Gastrocnemius medialis (tissue), 4 donors: ENCODE data around the gene ZNF396. TPM values are rescaled to one million over a fixed set of nuclear protein-coding genes. Genes with fewer than 3 reads are reported as not detected.

Experiments used
- ATAC-seq, 2 donors: fragments of 150-250 bp; one replicate each; pipeline ENCODE4 v1.9.1; 2016
- DNase-seq, 2 donors: peaks; one replicate each; pipeline ENCODE4 v3.0.0-alpha.2; 2019
- H3K27ac ChIP-seq, 4 donors: fragments of 200-600 bp; sonication (generic); 1 replicate in 1 of 4; 2 replicates in 3 of 4; pipeline ENCODE4 v1.5.1; 2016 to 2018; ENCODE audit warnings: mild to moderate bottlenecking in 2 of 4, moderate library complexity in 1 of 4
- H3K27me3 ChIP-seq, 3 donors: fragments of 200-600 bp; sonication (generic) in 2 of 3; 1 replicate in 1 of 3; 2 replicates in 2 of 3; pipeline versions ENCODE4 v1.5.1 to v1.6.0; 2016 to 2019; ENCODE audit warnings: mild to moderate bottlenecking in 1 of 3, moderate library complexity in 1 of 3
- H3K36me3 ChIP-seq, 2 donors: fragments of 200-600 bp; sonication (generic) in 1 of 2; one replicate each; pipeline ENCODE4 v1.5.1; 2017 to 2018
- H3K4me1 ChIP-seq, 2 donors: fragments of 200-600 bp; sonication (generic) in 1 of 2; one replicate each; pipeline ENCODE4 v1.5.1; 2016 to 2017; ENCODE audit warnings: mild to moderate bottlenecking in 2 of 2
- H3K4me3 ChIP-seq, 4 donors: fragments of 200-600 bp; sonication (generic) in 3 of 4; 1 replicate in 1 of 4; 2 replicates in 3 of 4; pipeline ENCODE4 v1.5.1; 2016 to 2019; ENCODE audit warnings: mild to moderate bottlenecking in 2 of 4
- H3K9me3 ChIP-seq, 3 donors: fragments of 200-600 bp; sonication (generic) in 2 of 3; 1 replicate in 1 of 3; 2 replicates in 2 of 3; pipeline ENCODE4 v1.5.1; 2016 to 2019
- POLR2A ChIP-seq, 2 donors: fragments of 450-650 bp; IDR thresholded peaks; one replicate each; pipeline ENCODE4 v1.6.1; 2017; ENCODE audit warnings: antibody characterized with exemption in 2 of 2, mild to moderate bottlenecking in 2 of 2, moderate library complexity in 2 of 2
- in situ Hi-C, 4 donors: fragments of 200-750 bp; cut with MboI; loops; one replicate each; pipeline versions ENCODE4 v1.15.0 to v1.8.0; 2017; ENCODE audit warnings: low sequenced_read_pairs in 4 of 4
- intact Hi-C: fragments of 100-400 bp; cut with DNase I; formaldehyde crosslinking; loops from one replicate; pipeline ENCODE4 v1.15.1; 2023; ENCODE audit warnings: low total_unique reads
- total RNA-seq, 4 donors: library from RNA; depleted of rRNA; stranded (reverse); fragments of >200 nt; gene quantifications; one replicate each; pipeline versions ENCODE4 v1.1.0 to v1.2.3, GENCODE V29; 2016
- TF ChIP-seq, protein P1 (sequence below), 5 experiments: fragments of 450-650 bp in 3 of 5; fragments of 200-600 bp in 2 of 5; sonication (generic) in 2 of 5; IDR thresholded peaks in 4 of 5; conservative IDR thresholded peaks in 1 of 5; 1 replicate in 4 of 5; 2 replicates in 1 of 5; pipeline ENCODE4 v1.5.1; 2016 to 2019; ENCODE audit warnings: antibody characterized with exemption in 5 of 5, mild to moderate bottlenecking in 3 of 5, moderate library complexity in 3 of 5

Gene ZNF396
- total RNA-seq, 4 donors from 2014 or later: 0.29 to 0.92 (median 0.63) TPM

DNA sequence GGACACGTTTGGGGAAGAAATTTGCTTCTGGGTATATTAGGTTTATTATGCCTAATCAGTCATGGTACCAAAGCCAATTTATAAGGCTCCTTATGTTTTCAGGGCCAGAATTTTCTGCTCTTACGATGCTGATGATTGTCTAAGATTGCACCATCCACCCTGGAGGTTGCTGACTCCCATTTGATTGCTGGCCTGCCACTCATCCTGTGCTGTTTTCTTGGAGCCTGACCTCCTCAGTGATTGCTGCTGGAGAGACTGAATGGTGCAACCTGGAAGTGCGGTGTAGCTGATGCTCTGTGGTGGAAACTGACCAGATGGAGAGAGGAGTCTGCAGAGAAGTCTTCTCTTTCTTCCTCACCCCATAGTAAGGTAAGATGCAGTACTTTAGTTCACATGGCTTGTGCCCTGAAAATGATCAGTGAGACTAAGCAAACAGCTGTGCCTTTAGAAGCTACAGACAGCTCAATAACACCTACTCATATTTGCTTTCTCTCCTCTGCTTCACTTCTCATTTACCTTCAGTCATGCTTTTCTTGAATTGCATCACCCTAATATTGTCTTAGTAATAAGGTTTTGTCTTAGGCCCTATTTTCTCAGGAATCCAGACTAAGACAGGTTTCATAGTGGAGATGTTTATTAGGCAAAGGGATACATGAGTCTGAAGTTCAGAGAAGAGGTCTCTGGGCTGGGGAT lies 50.3 kb downstream of the ZNF396 start:
- DNase-seq (no peak), ATAC-seq (no peak)
- TF ChIP-seq, protein P1, sequence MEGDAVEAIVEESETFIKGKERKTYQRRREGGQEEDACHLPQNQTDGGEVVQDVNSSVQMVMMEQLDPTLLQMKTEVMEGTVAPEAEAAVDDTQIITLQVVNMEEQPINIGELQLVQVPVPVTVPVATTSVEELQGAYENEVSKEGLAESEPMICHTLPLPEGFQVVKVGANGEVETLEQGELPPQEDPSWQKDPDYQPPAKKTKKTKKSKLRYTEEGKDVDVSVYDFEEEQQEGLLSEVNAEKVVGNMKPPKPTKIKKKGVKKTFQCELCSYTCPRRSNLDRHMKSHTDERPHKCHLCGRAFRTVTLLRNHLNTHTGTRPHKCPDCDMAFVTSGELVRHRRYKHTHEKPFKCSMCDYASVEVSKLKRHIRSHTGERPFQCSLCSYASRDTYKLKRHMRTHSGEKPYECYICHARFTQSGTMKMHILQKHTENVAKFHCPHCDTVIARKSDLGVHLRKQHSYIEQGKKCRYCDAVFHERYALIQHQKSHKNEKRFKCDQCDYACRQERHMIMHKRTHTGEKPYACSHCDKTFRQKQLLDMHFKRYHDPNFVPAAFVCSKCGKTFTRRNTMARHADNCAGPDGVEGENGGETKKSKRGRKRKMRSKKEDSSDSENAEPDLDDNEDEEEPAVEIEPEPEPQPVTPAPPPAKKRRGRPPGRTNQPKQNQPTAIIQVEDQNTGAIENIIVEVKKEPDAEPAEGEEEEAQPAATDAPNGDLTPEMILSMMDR (IDR thresholded peaks at IDR 0.05 in 4 of 5, conservative IDR thresholded peaks at IDR 0.05 in 1 of 5): no peak
- TF ChIP-seq POLR2A (IDR thresholded peaks at IDR 0.05): no peak
- Histone ChIP-seq H3K27me3 (no peaks in the 10 kb centered on the region), H3K36me3 (peaks cover 0 to 8% of the 10 kb centered on the region in 2 donors), H3K4me1 (no peaks in the 10 kb centered on the region), H3K4me3 (no peak overlapping the region), H3K27ac (no peak overlapping the region), H3K9me3 (no peaks in the 10 kb centered on the region)
- in situ Hi-C loops (no loop called here), intact Hi-C loops (no loop called here)

- TF ChIP-seq POLR2A (IDR thresholded peaks at IDR 0.05): no peak
- TF ChIP-seq, protein P1 (IDR thresholded peaks at IDR 0.05 in 4 of 5, conservative IDR thresholded peaks at IDR 0.05 in 1 of 5): no peak
- intact Hi-C loops (no loop called here), in situ Hi-C loops (no loop called here)
- Histone ChIP-seq H3K27ac (no peak overlapping the region), H3K27me3 (no peaks in the 10 kb centered on the region), H3K36me3 (no peaks in the 10 kb centered on the region), H3K4me1 (no peaks in the 10 kb centered on the region), H3K9me3 (no peaks in the 10 kb centered on the region), H3K4me3 (no peak overlapping the region)
- ATAC-seq (no peak), DNase-seq (no peak)
Observed at GRCh38 chr18:35324926-35325655, 52.0 kb downstream of the ZNF396 start.

DNA sequence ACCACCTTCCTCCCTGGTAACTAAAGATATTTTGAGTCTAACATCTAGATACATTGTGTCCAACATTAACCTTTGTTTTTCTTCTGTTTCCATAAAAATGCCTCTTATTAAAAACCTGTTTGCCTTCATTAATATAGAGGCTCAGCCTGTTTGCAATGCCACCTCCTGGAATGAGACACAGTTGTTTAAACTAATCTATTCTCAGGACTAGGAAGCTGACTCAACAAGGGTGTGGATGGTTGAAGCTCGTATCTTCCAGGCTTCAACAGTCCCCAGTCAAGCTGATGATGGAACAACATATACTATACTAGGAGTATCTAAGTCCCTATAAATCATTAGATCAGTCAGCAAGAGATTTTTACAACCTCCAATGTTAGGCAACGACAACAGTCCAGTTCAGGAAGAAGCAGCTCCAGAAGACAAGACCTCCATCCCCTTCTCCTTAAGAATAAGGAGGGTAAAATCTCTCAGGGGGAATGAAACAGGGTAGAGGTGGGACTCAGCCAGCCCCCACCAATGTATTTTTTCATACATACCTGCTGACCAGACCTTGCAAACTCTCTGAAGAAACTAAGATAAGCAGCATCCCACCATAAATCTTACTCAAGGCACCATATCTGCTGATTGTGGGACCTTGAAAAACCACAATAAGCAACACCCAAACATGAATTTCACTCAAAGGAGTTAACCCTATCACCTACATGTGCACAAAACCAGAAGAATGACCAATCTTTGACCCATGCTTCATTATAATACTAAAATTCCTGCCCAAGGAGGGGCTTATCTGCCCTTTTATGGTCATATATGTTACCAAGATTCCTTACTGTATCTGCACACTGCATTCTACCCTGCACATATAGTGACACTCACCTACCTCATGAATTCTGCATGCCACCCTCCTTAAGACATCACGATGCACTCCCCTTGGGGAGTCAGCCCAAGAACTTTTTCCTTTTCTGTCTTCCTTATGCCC lies 54.4 kb downstream of the ZNF396 start:
- ATAC-seq: no peak
- TF ChIP-seq, protein P1 (IDR thresholded peaks at IDR 0.05 in 4 of 5, conservative IDR thresholded peaks at IDR 0.05 in 1 of 5): no peak
- no peak for TF ChIP-seq POLR2A (IDR thresholded peaks at IDR 0.05)
- intact Hi-C loops (no loop called here), in situ Hi-C loops (no loop called here)
- Histone ChIP-seq H3K4me1 (no peaks in the 10 kb centered on the region), H3K27ac (no peak overlapping the region), H3K9me3 (no peaks in the 10 kb centered on the region), H3K27me3 (no peaks in the 10 kb centered on the region), H3K4me3 (no peak overlapping the region), H3K36me3 (no peaks in the 10 kb centered on the region)
- DNase-seq: no peak

Other genes with a start within 250 kb of the ZNF396 start
- 10 to 100 TPM; 12.3 to 23.4 (median 14.7) TPM for gene ZNF397, start 136.3 kb downstream of the ZNF396 start, total RNA-seq
- 10 to 100 TPM in 2 of 4 donors, 1 to 10 TPM in 2; 4.6 to 34.6 (median 8.2) TPM for gene ZSCAN30, start 87.1 kb downstream of the ZNF396 start, total RNA-seq
- gene ZNF24, start 32.9 kb downstream of the ZNF396 start, total RNA-seq: 10 to 100 TPM; 30.5 to 50.7 (median 36.3) TPM
- 1 to 10 TPM; 5.3 to 6.4 (median 5.5) TPM for gene INO80C, start 120.6 kb upstream of the ZNF396 start, total RNA-seq
- 10 to 100 TPM; 40.2 to 47.9 (median 45.0) TPM for gene GALNT1, start 204.4 kb upstream of the ZNF396 start, total RNA-seq